Measurements from ENCODE around the gene MCU. TPM values are rescaled to one million over a fixed set of nuclear protein-coding genes. Genes with fewer than 3 reads are reported as not detected.
"Not testable (repeated sequence)": the region's sequence is repeated elsewhere in the genome, so short reads cannot be mapped to it uniquely, and the experiment has no call there.

Gene MCU
- total and polyA plus RNA-seq, 10 donors: 7.2 to 29.2 (median 19.4) TPM

DNA sequence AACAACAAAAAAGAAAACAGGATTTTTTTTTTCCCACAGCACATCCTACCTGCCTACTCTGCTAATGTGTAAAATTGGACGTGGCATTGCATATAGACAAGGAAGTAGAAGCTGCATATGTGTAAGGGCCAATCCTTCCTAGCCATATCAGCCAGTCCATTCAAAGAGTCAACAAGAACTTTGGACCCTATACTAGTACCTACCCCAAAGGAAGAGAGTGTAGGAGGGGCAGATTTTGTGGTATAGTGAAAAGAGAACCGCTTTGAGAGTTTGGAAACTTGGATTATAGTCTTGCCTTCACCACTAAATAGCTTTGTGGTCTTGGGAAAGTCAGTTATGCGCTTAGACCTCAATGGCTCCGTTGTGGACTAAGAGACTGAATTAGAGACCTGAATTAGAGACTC is 12.1 kb upstream of the MCU start:
- Histone ChIP-seq H3K4me3 (no peak overlapping the region), H3K36me3 (no peaks in the 10 kb centered on the region), H3K27me3 (replicated peaks in 1 of 7) (no peaks in the 10 kb centered on the region), H3K9me3 (no peaks in the 10 kb centered on the region), H3K4me1 (no peaks in the 10 kb centered on the region), H3K27ac (no peak overlapping the region)
- WGBS, 5 donors: 82 to 94% (median 89%) methylated on average over 4 of the region's 4 CpGs
- intact Hi-C loops (cut with DNase I; ENCODE audit: low total_unique reads): no loop called here
- DNase-seq: no peak
- TF ChIP-seq, protein P1, sequence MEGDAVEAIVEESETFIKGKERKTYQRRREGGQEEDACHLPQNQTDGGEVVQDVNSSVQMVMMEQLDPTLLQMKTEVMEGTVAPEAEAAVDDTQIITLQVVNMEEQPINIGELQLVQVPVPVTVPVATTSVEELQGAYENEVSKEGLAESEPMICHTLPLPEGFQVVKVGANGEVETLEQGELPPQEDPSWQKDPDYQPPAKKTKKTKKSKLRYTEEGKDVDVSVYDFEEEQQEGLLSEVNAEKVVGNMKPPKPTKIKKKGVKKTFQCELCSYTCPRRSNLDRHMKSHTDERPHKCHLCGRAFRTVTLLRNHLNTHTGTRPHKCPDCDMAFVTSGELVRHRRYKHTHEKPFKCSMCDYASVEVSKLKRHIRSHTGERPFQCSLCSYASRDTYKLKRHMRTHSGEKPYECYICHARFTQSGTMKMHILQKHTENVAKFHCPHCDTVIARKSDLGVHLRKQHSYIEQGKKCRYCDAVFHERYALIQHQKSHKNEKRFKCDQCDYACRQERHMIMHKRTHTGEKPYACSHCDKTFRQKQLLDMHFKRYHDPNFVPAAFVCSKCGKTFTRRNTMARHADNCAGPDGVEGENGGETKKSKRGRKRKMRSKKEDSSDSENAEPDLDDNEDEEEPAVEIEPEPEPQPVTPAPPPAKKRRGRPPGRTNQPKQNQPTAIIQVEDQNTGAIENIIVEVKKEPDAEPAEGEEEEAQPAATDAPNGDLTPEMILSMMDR (IDR thresholded peaks at IDR 0.05 in 8 of 11, conservative IDR thresholded peaks at IDR 0.05 in 3 of 11): no peak
- TF ChIP-seq POLR2A (IDR thresholded peaks at IDR 0.05) (no peak), POLR2AphosphoS5 (IDR thresholded peaks at IDR 0.05) (no peak)

DNA sequence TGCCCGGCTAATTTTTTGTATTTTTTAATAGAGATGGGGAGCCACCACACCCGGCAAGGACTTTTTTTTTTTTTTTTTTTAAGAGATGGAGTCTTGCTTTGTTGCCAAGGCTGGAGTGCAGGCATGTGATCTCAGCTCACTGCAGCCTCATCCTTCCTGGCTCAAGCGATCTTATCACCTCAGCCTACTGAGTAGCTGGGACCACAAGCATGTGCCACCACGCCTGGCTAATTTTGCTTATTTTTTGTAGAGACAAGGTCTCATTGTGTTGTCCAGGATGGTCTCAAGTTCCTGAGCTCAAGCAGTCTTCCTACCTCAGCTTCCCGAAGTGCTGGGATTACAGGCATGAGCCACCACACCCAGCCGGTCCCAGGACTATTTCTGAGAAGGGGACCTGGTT is 9.3 kb upstream of the MCU start:
- no peaks in the 10 kb centered on the region for H3K36me3 ChIP-seq
- no peak overlapping the region for H3K4me3 ChIP-seq
- no peaks in the 10 kb centered on the region for H3K9me3 ChIP-seq
- intact Hi-C loops (cut with DNase I; ENCODE audit: low total_unique reads): no loop called here
- TF ChIP-seq, protein P1 (IDR thresholded peaks at IDR 0.05 in 8 of 11, conservative IDR thresholded peaks at IDR 0.05 in 3 of 11): no peak
- TF ChIP-seq POLR2A (IDR thresholded peaks at IDR 0.05): no peak
- no peak for TF ChIP-seq POLR2AphosphoS5 (IDR thresholded peaks at IDR 0.05)
- 69 to 86% (median 75%) methylated on average over 6 of the region's 6 CpGs for WGBS, 5 donors
- no peak overlapping the region for H3K27ac ChIP-seq
- DNase-seq: no peak
- no peaks in the 10 kb centered on the region for H3K27me3 ChIP-seq (replicated peaks in 1 of 7)
- no peaks in the 10 kb centered on the region for H3K4me1 ChIP-seq

DNA sequence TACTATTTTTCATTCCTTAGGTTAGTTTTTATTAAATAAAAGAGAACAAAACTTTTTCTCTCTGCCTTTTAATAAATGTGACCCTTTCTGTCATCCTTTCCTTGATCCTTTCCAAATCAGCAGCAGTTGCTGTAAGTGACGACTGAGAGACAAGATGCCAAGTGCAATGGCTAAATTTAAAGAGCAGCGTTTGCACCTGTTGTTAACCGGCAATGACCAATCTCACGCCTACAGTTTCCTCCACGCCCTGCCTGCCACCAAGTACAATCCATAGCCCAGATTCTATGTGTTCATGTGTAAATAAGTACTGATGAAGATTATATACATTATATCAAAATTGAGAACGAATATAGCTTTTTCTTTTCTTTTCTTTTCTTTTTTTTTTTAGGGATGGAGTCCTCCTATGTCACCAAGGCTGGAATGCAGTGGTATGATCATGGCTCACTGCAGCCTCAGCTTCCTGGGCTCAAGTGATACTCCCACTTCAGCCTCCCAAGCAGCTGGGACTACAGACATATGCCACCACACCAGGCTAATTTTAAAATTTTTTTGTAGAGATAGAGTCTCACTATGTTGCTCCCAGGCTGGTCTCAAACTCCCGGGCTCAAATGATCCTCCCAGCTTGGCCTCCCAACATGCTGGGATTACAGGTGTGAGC is 6.5 kb upstream of the MCU start:
- intact Hi-C loops (cut with DNase I; ENCODE audit: low total_unique reads): no loop called here
- no peak for DNase-seq
- Histone ChIP-seq H3K27ac (no peak overlapping the region), H3K36me3 (no peaks in the 10 kb centered on the region), H3K27me3 (replicated peaks in 1 of 7) (no peaks in the 10 kb centered on the region), H3K4me1 (no peaks in the 10 kb centered on the region), H3K4me3 (no peak overlapping the region), H3K9me3 (no peaks in the 10 kb centered on the region)
- 75 to 84% (median 82%) methylated on average over 7 of the region's 7 CpGs for WGBS, 5 donors
- no peak for TF ChIP-seq POLR2AphosphoS5 (IDR thresholded peaks at IDR 0.05)
- TF ChIP-seq POLR2A (IDR thresholded peaks at IDR 0.05): no peak
- TF ChIP-seq, protein P1 (IDR thresholded peaks at IDR 0.05 in 8 of 11, conservative IDR thresholded peaks at IDR 0.05 in 3 of 11): no peak

DNA sequence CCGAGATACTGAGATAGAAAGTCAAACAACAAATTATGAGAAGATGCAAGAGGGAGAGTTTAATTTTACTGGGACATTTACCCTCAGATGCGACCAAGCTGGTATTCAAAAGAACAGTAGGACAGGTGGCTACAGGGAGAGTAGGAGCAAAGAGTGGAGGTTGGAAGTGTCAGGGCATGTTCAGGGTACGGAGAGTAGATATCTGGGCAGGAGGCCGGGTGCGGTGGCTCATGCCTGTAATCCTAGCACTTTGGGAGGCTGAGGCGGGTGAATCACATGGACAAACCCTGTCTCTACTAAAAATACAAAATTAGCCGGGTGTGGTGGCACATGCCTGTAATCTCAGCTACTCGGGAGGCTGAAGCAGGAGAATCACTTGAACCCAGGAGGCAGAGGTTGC is 5.5 kb upstream of the MCU start:
- H3K27me3 ChIP-seq (replicated peaks in 1 of 7); H3K36me3 ChIP-seq; H3K27ac ChIP-seq; DNase-seq; intact Hi-C loops (cut with DNase I; ENCODE audit: low total_unique reads); H3K9me3 ChIP-seq; H3K4me1 ChIP-seq; H3K4me3 ChIP-seq: not testable (repeated sequence)
- WGBS, 5 donors: 92 to 97% (median 96%) methylated on average over 8 of the region's 8 CpGs

DNA sequence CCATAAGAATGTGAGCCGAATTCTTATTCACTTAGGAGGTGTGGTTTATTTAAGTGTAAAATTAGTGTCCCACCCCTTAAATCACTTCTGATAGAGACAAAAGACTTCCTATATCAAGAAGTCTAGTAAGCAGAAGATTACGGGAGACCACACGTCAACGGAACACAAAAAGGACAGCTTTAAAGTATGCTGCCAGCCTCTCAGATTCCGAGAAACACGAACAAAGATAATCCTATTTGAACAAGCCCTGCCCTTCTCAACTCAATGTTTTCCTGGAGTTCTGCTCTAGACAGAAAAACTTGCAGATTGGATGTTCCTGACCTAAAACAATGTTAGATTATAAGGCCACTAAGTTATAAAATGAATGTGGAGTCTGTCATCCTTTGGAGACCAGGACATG is 4.9 kb upstream of the MCU start:
- TF ChIP-seq, protein P1 (IDR thresholded peaks at IDR 0.05 in 8 of 11, conservative IDR thresholded peaks at IDR 0.05 in 3 of 11): no peak
- TF ChIP-seq POLR2A (IDR thresholded peaks at IDR 0.05) (no peak), POLR2AphosphoS5 (IDR thresholded peaks at IDR 0.05) (no peak)
- Histone ChIP-seq H3K4me3 (no peak overlapping the region), H3K4me1 (peaks cover 0 to 9% (median 6%) of the 10 kb centered on the region in 6 donors), H3K36me3 (no peaks in the 10 kb centered on the region), H3K27ac (no peak overlapping the region), H3K9me3 (no peaks in the 10 kb centered on the region), H3K27me3 (replicated peaks in 1 of 7) (no peaks in the 10 kb centered on the region)
- intact Hi-C loops (cut with DNase I; ENCODE audit: low total_unique reads): no loop called here
- no peak for DNase-seq
- WGBS, 5 donors: 85 to 93% (median 91%) methylated on average over 6 of the region's 6 CpGs

Data from spleen (tissue), 11 donors.